SU-DHL-6 (cell line): ENCODE results near the gene SLC27A4.

ENCODE experiments used
- H2AFZ ChIP-seq: fragments of 200-600 bp; sonication (generic); 2 replicates; pipeline ENCODE4 v1.6.1; 2014; ENCODE audit warnings: low read depth, mild to moderate bottlenecking, moderate library complexity, mixed read lengths, antibody characterized with exemption, low read length; ENCODE audit not compliant: severe bottlenecking
- H3F3A ChIP-seq: fragments of 200-600 bp; shearing (Covaris generic); 2 replicates; pipeline ENCODE4 v1.6.0; 2016; ENCODE audit warnings: antibody characterized with exemption, mild to moderate bottlenecking; ENCODE audit not compliant: insufficient read depth
- H3K27ac ChIP-seq: fragments of 200-600 bp; sonication (generic); 2 replicates; pipeline ENCODE4 v1.5.1; 2016; ENCODE audit warnings: low read depth, mild to moderate bottlenecking, low read length, moderate library complexity, mixed read lengths
- H3K27me3 ChIP-seq: fragments of 200-600 bp; sonication (generic), shearing (Covaris generic); 2 replicates; pipeline ENCODE4 v1.6.0; 2014; ENCODE audit warnings: mild to moderate bottlenecking, low read length
- H3K36me3 ChIP-seq: fragments of 200-600 bp; sonication (generic); 2 replicates; pipeline ENCODE4 v1.6.1; 2014; ENCODE audit warnings: mild to moderate bottlenecking, low read length, mixed read lengths
- H3K4me2 ChIP-seq: fragments of 300-600, 200-600 bp; shearing (Covaris generic), sonication (generic); 2 replicates; pipeline ENCODE4 v1.6.0; 2014; ENCODE audit warnings: low read length, low read depth, mild to moderate bottlenecking; ENCODE audit not compliant: poor library complexity, severe bottlenecking
- H3K4me3 ChIP-seq: fragments of 200-600 bp; sonication (generic); 2 replicates; pipeline ENCODE4 v1.5.1; 2014; ENCODE audit warnings: antibody characterized with exemption, low read length, mild to moderate bottlenecking, mixed read lengths; ENCODE audit not compliant: insufficient read depth, poor library complexity, severe bottlenecking
- H3K79me2 ChIP-seq: fragments of 200-600 bp; sonication (generic); 2 replicates; pipeline ENCODE4 v1.6.1; 2014; ENCODE audit warnings: mild to moderate bottlenecking, low read length, moderate library complexity; ENCODE audit not compliant: insufficient read depth
- H3K9ac ChIP-seq: fragments of 200-600 bp; sonication (generic); 2 replicates; pipeline ENCODE4 v1.7.0; 2014; ENCODE audit warnings: mild to moderate bottlenecking, low read length
- H3K9me2 ChIP-seq: fragments of 200-600 bp; sonication (generic); replicated peaks from 2 replicates; pipeline ENCODE4 v1.6.1; 2014; ENCODE audit warnings: low read length; ENCODE audit not compliant: insufficient read depth
- H3K9me3 ChIP-seq: fragments of 200-600 bp; sonication (generic); 2 replicates; pipeline ENCODE4 v1.6.1; 2014; ENCODE audit warnings: low read length, mixed read lengths; ENCODE audit not compliant: insufficient read depth
- H4K20me1 ChIP-seq: fragments of 200-600 bp; sonication (generic); 2 replicates; pipeline ENCODE4 v1.6.1; 2014; ENCODE audit warnings: low read depth, mild to moderate bottlenecking, antibody characterized with exemption, low read length, moderate library complexity, mixed read lengths
- EZH2phosphoT487 ChIP-seq: fragments of 200-600 bp; sonication (generic), shearing (Covaris generic); conservative IDR thresholded peaks from 2 replicates; pipeline ENCODE4 v1.6.1; 2018; ENCODE audit warnings: mild to moderate bottlenecking, antibody characterized with exemption, low read length, moderate library complexity, mixed read lengths
- TF ChIP-seq, protein P1 (sequence below): fragments of 200-600 bp; sonication (generic); IDR thresholded peaks from one replicate; pipeline ENCODE4 v1.5.1; 2017; ENCODE audit warnings: antibody characterized with exemption, mild to moderate bottlenecking, low read length, moderate library complexity; ENCODE audit not compliant: insufficient read depth, poor library complexity, severe bottlenecking

Gene SLC27A4

DNA sequence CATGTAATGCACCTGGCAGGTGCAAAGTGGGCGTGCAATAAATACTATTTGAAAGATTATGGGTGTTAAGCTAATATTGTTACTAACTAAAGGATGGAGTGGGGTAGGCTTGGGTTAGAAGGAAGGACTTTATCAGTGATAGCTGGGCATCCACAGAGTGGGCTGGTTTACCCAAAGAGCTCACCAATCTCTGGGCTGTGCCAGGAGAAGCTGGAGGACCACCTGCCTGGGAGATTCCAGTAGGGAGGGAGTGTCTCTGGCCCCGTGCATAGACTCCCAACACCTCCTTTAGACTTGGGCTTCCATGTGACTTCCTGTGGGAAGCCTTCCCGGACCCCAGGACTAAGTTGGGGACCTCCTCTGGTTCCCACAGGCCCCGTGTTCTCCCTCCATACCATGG lies 25.2 kb downstream of the SLC27A4 start:
- Histone ChIP-seq H4K20me1 (no peaks in the 10 kb centered on the region), H2AFZ (no peak overlapping the region), H3K27ac (no peak overlapping the region), H3K36me3 (no peaks in the 10 kb centered on the region), H3K27me3 (no peaks in the 10 kb centered on the region), H3K9ac (no peak overlapping the region), H3K4me3 (no peak overlapping the region), H3K9me2 (no peaks in the 10 kb centered on the region), H3F3A (no peaks in the 10 kb centered on the region), H3K9me3 (no peaks in the 10 kb centered on the region), H3K4me2 (no peak overlapping the region), H3K79me2 (no peaks in the 10 kb centered on the region)
- no peak for TF ChIP-seq EZH2phosphoT487
- TF ChIP-seq, protein P1, sequence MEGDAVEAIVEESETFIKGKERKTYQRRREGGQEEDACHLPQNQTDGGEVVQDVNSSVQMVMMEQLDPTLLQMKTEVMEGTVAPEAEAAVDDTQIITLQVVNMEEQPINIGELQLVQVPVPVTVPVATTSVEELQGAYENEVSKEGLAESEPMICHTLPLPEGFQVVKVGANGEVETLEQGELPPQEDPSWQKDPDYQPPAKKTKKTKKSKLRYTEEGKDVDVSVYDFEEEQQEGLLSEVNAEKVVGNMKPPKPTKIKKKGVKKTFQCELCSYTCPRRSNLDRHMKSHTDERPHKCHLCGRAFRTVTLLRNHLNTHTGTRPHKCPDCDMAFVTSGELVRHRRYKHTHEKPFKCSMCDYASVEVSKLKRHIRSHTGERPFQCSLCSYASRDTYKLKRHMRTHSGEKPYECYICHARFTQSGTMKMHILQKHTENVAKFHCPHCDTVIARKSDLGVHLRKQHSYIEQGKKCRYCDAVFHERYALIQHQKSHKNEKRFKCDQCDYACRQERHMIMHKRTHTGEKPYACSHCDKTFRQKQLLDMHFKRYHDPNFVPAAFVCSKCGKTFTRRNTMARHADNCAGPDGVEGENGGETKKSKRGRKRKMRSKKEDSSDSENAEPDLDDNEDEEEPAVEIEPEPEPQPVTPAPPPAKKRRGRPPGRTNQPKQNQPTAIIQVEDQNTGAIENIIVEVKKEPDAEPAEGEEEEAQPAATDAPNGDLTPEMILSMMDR: no peak

DNA sequence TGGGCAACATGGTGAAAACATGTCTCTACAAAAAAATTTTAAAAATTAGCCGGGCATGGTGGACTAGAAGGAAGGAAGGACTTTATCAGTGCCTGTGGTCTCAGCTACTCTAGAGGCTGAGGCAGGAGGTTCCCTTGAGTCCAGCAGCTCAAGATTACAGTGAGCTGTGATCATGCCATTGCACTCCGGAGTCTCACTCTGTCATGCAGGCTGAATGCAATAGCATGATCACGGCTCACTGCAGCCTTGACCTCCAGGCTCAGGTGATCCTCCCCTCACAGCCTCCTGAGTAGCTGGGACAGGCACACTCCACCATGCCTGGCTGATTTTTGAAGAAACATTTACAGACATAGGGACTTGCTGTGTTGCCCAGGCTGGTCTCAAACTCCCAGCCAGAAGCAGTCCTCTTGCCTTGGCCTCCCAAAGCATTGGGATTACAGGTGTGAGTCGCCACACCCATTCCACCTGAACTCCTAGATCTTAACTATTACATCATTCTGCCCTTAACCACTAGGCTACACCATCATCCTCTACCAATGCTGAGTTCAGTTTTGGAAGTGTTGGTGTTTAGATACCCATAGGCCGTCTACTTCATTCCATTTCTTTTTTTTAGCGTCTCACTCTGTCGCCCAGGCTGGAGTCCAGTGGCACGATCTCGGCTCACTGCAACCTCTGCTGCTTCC lies 28.8 kb downstream of the SLC27A4 start:
- no peaks in the 10 kb centered on the region for H3K9me2 ChIP-seq
- no peak overlapping the region for H2AFZ ChIP-seq
- no peak overlapping the region for H3K9ac ChIP-seq
- H3K4me3 ChIP-seq: no peak overlapping the region
- no peaks in the 10 kb centered on the region for H3F3A ChIP-seq
- no peaks in the 10 kb centered on the region for H3K27me3 ChIP-seq
- no peak overlapping the region for H3K27ac ChIP-seq
- H3K79me2 ChIP-seq: peaks cover 28% of the 10 kb centered on the region
- H3K9me3 ChIP-seq: no peaks in the 10 kb centered on the region
- TF ChIP-seq, protein P1: no peak
- TF ChIP-seq EZH2phosphoT487: no peak
- no peak overlapping the region for H3K4me2 ChIP-seq
- H4K20me1 ChIP-seq: no peaks in the 10 kb centered on the region
- no peaks in the 10 kb centered on the region for H3K36me3 ChIP-seq

DNA sequence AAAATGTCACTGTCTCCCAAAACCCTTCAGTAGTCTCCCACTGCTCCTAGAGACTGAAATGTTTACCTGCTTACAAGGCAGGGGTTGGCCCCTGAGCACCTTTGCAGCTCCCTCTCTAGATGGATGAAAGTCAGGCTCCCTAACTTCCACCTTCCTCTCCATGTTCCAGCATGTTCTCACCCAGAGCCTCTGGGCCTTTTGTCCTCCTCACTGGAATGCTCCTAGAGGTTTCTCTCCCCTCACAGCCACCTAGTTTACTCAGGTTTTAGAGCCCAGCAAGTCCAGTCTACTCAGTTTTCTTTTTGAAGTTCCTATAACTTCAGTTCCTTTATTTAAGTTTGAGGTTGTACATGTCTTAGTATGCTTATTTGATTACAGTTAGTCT lies 30.0 kb downstream of the SLC27A4 start:
- H2AFZ ChIP-seq: peak overlapping the region; percentile 81

More for the DNA sequence above, 30.0 kb downstream of the SLC27A4 start:
- Histone ChIP-seq H3K79me2 (peaks cover 38% of the 10 kb centered on the region), H3K36me3 (no peaks in the 10 kb centered on the region), H3K27ac (no peak overlapping the region), H3K27me3 (no peaks in the 10 kb centered on the region), H3K9me3 (no peaks in the 10 kb centered on the region), H3K9me2 (no peaks in the 10 kb centered on the region), H3F3A (no peaks in the 10 kb centered on the region), H3K4me3 (peak overlapping the region; percentile 99), H4K20me1 (no peaks in the 10 kb centered on the region), H3K4me2 (peak overlapping the region; percentile 84), H3K9ac (peak overlapping the region; percentile 90)
- TF ChIP-seq EZH2phosphoT487: no peak
- TF ChIP-seq, protein P1: no peak
